Ramos (cell line): ENCODE measurements around the gene NHSL2.

Experiments used
- in situ Hi-C: fragments of 300-500 bp; cut with MboI; formaldehyde crosslinking; loops from one replicate; pipeline ENCODE4 v1.14.3; 2022; ENCODE audit warnings: low sequenced_read_pairs; ENCODE audit not compliant: unreplicated experiment

The NHSL2 gene

GRCh38 chrX:72100051-72100755, 189.6 kb downstream of the NHSL2 start:
- in situ Hi-C loops, result no loop called here

- in situ Hi-C loops, result no loop called here
Measured at GRCh38 chrX:72100824-72101351, 190.2 kb downstream of the NHSL2 start.

GRCh38 chrX:72101597-72102037, 191.0 kb downstream of the NHSL2 start:
- in situ Hi-C loops, result no loop called here

- in situ Hi-C loops, result no loop called here
Measured at GRCh38 chrX:72102126-72102525, 191.5 kb downstream of the NHSL2 start.

GRCh38 chrX:72102760-72103159, 192.1 kb downstream of the NHSL2 start:
- in situ Hi-C loops, result no loop called here

- in situ Hi-C loops, result no loop called here
Measured at GRCh38 chrX:72105436-72105835, 194.8 kb downstream of the NHSL2 start.

- in situ Hi-C loops, result no loop called here
Measured at GRCh38 chrX:72107320-72107719, 196.7 kb downstream of the NHSL2 start.

- in situ Hi-C loops, result no loop called here
Measured at GRCh38 chrX:72107841-72108595, 197.4 kb downstream of the NHSL2 start.

- in situ Hi-C loops, result no loop called here
Measured at GRCh38 chrX:72108666-72109065, 198.0 kb downstream of the NHSL2 start.

- in situ Hi-C loops, result no loop called here
Measured at GRCh38 chrX:72110051-72110875, 199.6 kb downstream of the NHSL2 start.

- in situ Hi-C loops, result no loop called here
Measured at GRCh38 chrX:72110876-72111708, 200.4 kb downstream of the NHSL2 start.

GRCh38 chrX:72113461-72113860, 202.8 kb downstream of the NHSL2 start:
- in situ Hi-C loops, result no loop called here

- in situ Hi-C loops, result no loop called here
Measured at GRCh38 chrX:72114306-72114705, 203.7 kb downstream of the NHSL2 start.

- in situ Hi-C loops, result no loop called here
Measured at GRCh38 chrX:72114807-72115206, 204.2 kb downstream of the NHSL2 start.

GRCh38 chrX:72115380-72115779, 204.7 kb downstream of the NHSL2 start:
- in situ Hi-C loops, result no loop called here

- in situ Hi-C loops, result no loop called here
Measured at GRCh38 chrX:72117636-72118210, 207.1 kb downstream of the NHSL2 start.

GRCh38 chrX:72120837-72121236, 210.2 kb downstream of the NHSL2 start:
- in situ Hi-C loops, result no loop called here

GRCh38 chrX:72121383-72121782, 210.7 kb downstream of the NHSL2 start:
- in situ Hi-C loops, result no loop called here

GRCh38 chrX:72122621-72123337, 212.1 kb downstream of the NHSL2 start:
- in situ Hi-C loops, result no loop called here
